B cell (primary cell): ENCODE results near the gene UNC119. TPM values are rescaled to one million over a fixed set of nuclear protein-coding genes. Genes with fewer than 3 reads are reported as not detected.

ENCODE experiments used
- ATAC-seq: fragments of 200-7000 bp; cut with Tn5 transposase; one replicate; pipeline ENCODE4 v1.10.0; 2021; ENCODE audit warnings: low read depth, mild to moderate bottlenecking, moderate number of reproducible peaks, moderate library complexity
- CTCF ChIA-PET: fragments of 350-600 bp; sonication (Branson Sonifier 250); formaldehyde crosslinking; loops from one replicate; lab custom pipeline; 2021; ENCODE audit warnings: antibody characterized with exemption, inconsistent platforms; lab: Charles Lee
- POLR2A ChIA-PET: fragments of 350-600 bp; sonication (Branson Sonifier 250); formaldehyde crosslinking; loops from one replicate; lab custom pipeline; 2021; ENCODE audit warnings: antibody characterized with exemption; lab: Charles Lee
- DNase-seq: peaks from one replicate; pipeline ENCODE4 v3.0.0; 2013
- H2AFZ ChIP-seq: 2 replicates; pipeline ENCODE4 v1.6.1; 2012; ENCODE audit warnings: mild to moderate bottlenecking, low read depth, low read length; ENCODE audit not compliant: insufficient read depth, poor library complexity, severe bottlenecking
- H3K27ac ChIP-seq, 2 donors: 1 replicate in 1 of 2; 2 replicates in 1 of 2; pipeline ENCODE4 v1.5.1; 2012 to 2013; ENCODE audit warnings: low read length in 2 of 2, mild to moderate bottlenecking in 2 of 2, moderate library complexity in 1 of 2
- H3K27me3 ChIP-seq, 4 experiments: fragments of 200-600 bp in 1 of 4; sonication (generic) in 1 of 4; replicated peaks in 1 of 4; 1 replicate in 2 of 4; 2 replicates in 2 of 4; pipeline versions ENCODE4 v1.6.1 to v1.7.0; 2013 to 2016; ENCODE audit warnings: low read length in 3 of 4, mild to moderate bottlenecking in 2 of 4, mixed read lengths in 1 of 4, moderate library complexity in 1 of 4; ENCODE audit not compliant: insufficient read depth in 4 of 4, control insufficient read depth in 3 of 4; ENCODE audit errors: control extremely low read depth in 1 of 4
- H3K36me3 ChIP-seq, 2 experiments: replicated peaks in 1 of 2; 1 replicate in 1 of 2; 2 replicates in 1 of 2; pipeline versions ENCODE4 v1.6.1 to v1.7.1; 2013; ENCODE audit warnings: low read length in 1 of 2; ENCODE audit not compliant: insufficient read depth in 2 of 2, control insufficient read depth in 1 of 2; ENCODE audit errors: control extremely low read depth in 1 of 2, extremely low read depth in 1 of 2
- H3K4me1 ChIP-seq, 2 donors: fragments of 200-600 bp in 1 of 2; sonication (generic) in 1 of 2; 1 replicate in 1 of 2; 2 replicates in 1 of 2; pipeline versions ENCODE4 v1.5.1 to v1.6.1; 2013 to 2017; ENCODE audit warnings: low read length in 2 of 2; ENCODE audit not compliant: control insufficient read depth in 2 of 2, insufficient read depth in 2 of 2
- H3K4me2 ChIP-seq: replicated peaks from 2 replicates; pipeline ENCODE3; 2012; ENCODE audit warnings: mild to moderate bottlenecking, low read depth, low read length; ENCODE audit not compliant: poor library complexity, severe bottlenecking
- H3K4me3 ChIP-seq, 5 experiments: fragments of 200-600 bp in 1 of 5; sonication (generic) in 1 of 5; 1 replicate in 3 of 5; 2 replicates in 2 of 5; pipeline versions ENCODE4 v1.5.1 to v1.7.0; 2011 to 2016; ENCODE audit warnings: low read length in 4 of 5, mild to moderate bottlenecking in 4 of 5, low read depth in 2 of 5, control low read depth in 1 of 5, moderate library complexity in 1 of 5; ENCODE audit not compliant: insufficient read depth in 1 of 5; ENCODE audit errors: control extremely low read depth in 1 of 5, extremely low read depth in 1 of 5
- H3K79me2 ChIP-seq: fragments of 200-600 bp; sonication (generic); one replicate; pipeline ENCODE4 v1.6.0; 2016; ENCODE audit warnings: low read length; ENCODE audit not compliant: control insufficient read depth, insufficient read depth
- H3K9ac ChIP-seq: fragments of 200-600 bp; sonication (generic); 2 replicates; pipeline ENCODE4 v1.6.1; 2017; ENCODE audit warnings: mild to moderate bottlenecking, low read length, moderate library complexity
- H3K9me3 ChIP-seq, 3 donors: one replicate each; pipeline versions ENCODE4 v1.6.1 to v1.7.1; 2013; ENCODE audit warnings: low read length in 2 of 3; ENCODE audit not compliant: control insufficient read depth in 2 of 3, insufficient read depth in 1 of 3; ENCODE audit errors: control extremely low read depth in 1 of 3
- H4K20me1 ChIP-seq: 2 replicates; pipeline ENCODE4 v1.6.0; 2012; ENCODE audit warnings: mild to moderate bottlenecking, low read length; ENCODE audit not compliant: insufficient read depth, control insufficient read depth, poor library complexity, severe bottlenecking
- H3K27ac Mint-ChIP-seq: one replicate; pipeline ENCODE4 v1.8.0; 2021; ENCODE audit warnings: mixed read lengths
- H3K27me3 Mint-ChIP-seq: one replicate; pipeline ENCODE4 v1.8.0; 2021; ENCODE audit warnings: mixed read lengths
- H3K4me1 Mint-ChIP-seq: one replicate; pipeline ENCODE4 v1.8.0; 2021; ENCODE audit warnings: mixed read lengths
- H3K4me3 Mint-ChIP-seq: one replicate; pipeline ENCODE4 v1.8.0; 2021; ENCODE audit warnings: mixed read lengths
- H3K9me3 Mint-ChIP-seq: one replicate; pipeline ENCODE4 v1.8.0; 2022; ENCODE audit warnings: mixed read lengths; ENCODE audit not compliant: insufficient read depth
- EZH2 ChIP-seq: IDR thresholded peaks from 2 replicates; pipeline ENCODE4 v1.6.1; 2012; ENCODE audit warnings: borderline replicate concordance, low read depth, mild to moderate bottlenecking, moderate library complexity, low read length; ENCODE audit not compliant: insufficient read depth, poor library complexity, severe bottlenecking
- WGBS: methylation state at CpG from one replicate; pipeline ENCODE4 v1.1.5; 2013; ENCODE audit warnings: missing lambda C conversion rate; ENCODE audit not compliant: insufficient coverage; 5-methylcytosine and 5-hydroxymethylcytosine counted together
- intact Hi-C: fragments of 100-400 bp; cut with micrococcal nuclease; formaldehyde crosslinking; loops from one replicate; pipeline ENCODE4 v1.10.0; 2022
- polyA plus RNA-seq: library from polyadenylated mRNA; depleted of rRNA; stranded (reverse); fragments of >200 nt; gene quantifications from 2 replicates; pipeline ENCODE4 v1.2.3, GENCODE V29; 2012
- total RNA-seq, 2 donors: library from RNA; stranded (reverse); fragments of 120-200 nt in 1 of 2; gene quantifications; 1 replicate in 1 of 2; 2 replicates in 1 of 2; pipeline versions ENCODE4 v1.2.3 to v1.2.4, GENCODE V29; 2013 to 2022
- TF ChIP-seq, protein P1 (sequence below): fragments of 200-600 bp; IDR thresholded peaks from one replicate; pipeline ENCODE4 v1.8.0; 2022; ENCODE audit warnings: antibody characterized with exemption, mild to moderate bottlenecking

The UNC119 gene
- total and polyA plus RNA-seq, 2 donors (not counting 1 experiment from before 2014, with no cell fraction given) = 75.3 to 174 TPM

- POLR2A ChIA-PET = no interaction called here
- CTCF ChIA-PET = interaction anchor here (0.8 to 15.2 kb wide), 3 partner anchors 9 to 117 kb away, joined by 3 to 220 read pairs (median 8); partner anchors contain the start of gene RSKR
- DNase-seq (no peak), ATAC-seq (no peak)
- Histone ChIP-seq H3K27me3 (no peaks in the 10 kb centered on the region), H3K4me3 (no peak overlapping the region), H3K36me3 (no peaks in the 10 kb centered on the region), H3K9me3 (no peaks in the 10 kb centered on the region), H3K4me2 (no peak overlapping the region), H3K4me1 (peaks cover 8 to 13% of the 10 kb centered on the region in 2 donors), H2AFZ (no peak overlapping the region), H4K20me1 (no peaks in the 10 kb centered on the region), H3K27ac (no peak overlapping the region), H3K9ac (no peak overlapping the region), H3K79me2 (no peaks in the 10 kb centered on the region)
- no peak overlapping the region for H3K27ac Mint-ChIP-seq
- WGBS = 95% methylated on average over 7 of the region's 9 CpGs
- no peak for TF ChIP-seq EZH2
- TF ChIP-seq, protein P1, sequence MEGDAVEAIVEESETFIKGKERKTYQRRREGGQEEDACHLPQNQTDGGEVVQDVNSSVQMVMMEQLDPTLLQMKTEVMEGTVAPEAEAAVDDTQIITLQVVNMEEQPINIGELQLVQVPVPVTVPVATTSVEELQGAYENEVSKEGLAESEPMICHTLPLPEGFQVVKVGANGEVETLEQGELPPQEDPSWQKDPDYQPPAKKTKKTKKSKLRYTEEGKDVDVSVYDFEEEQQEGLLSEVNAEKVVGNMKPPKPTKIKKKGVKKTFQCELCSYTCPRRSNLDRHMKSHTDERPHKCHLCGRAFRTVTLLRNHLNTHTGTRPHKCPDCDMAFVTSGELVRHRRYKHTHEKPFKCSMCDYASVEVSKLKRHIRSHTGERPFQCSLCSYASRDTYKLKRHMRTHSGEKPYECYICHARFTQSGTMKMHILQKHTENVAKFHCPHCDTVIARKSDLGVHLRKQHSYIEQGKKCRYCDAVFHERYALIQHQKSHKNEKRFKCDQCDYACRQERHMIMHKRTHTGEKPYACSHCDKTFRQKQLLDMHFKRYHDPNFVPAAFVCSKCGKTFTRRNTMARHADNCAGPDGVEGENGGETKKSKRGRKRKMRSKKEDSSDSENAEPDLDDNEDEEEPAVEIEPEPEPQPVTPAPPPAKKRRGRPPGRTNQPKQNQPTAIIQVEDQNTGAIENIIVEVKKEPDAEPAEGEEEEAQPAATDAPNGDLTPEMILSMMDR = no peak
- intact Hi-C loops = no loop called here
- no peaks in the 10 kb centered on the region for H3K27me3 Mint-ChIP-seq
- H3K9me3 Mint-ChIP-seq = no peaks in the 10 kb centered on the region
- no peak overlapping the region for H3K4me3 Mint-ChIP-seq
- peaks cover 17% of the 10 kb centered on the region for H3K4me1 Mint-ChIP-seq
Observed at GRCh38 chr17:28499364-28499664, 53.1 kb downstream of the UNC119 start.

DNA sequence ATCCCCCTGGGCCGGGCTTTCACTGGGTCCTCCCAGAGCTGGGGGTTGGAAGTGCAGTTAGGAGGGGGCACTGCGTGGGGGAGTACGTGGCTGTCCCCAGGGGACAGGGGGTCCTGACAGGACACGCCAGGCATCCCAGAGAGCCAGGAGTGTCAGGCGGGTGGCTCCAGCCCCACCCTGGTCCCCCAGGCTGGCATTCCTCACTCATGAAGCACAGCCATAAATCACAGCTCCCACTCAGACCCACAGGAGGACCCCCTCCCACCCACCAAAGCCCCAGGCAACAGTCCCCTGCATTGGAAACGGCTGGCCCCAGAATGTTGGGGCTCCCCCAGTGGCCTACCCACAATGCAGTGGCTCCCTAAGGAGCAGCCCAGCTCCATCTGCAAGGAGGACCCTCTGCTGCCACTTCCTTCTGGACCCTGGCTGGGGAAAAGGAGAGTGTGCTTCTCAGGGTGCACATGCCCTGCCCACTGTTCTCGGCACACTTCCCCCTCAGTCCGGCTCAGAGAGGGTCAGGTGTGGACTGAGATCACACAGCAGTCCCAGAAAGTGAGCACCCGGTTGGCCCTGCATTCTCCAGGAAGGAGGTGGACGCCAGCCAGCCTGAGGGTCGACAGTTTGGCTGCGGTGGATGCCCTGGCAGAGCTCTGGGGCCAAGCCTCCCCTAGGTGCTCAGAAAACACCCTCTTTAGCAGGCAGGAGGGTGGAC is 53.6 kb downstream of the UNC119 start:
- intact Hi-C loops = no loop called here
- no peak for DNase-seq
- no peak overlapping the region for H3K9ac ChIP-seq
- no peak for ATAC-seq
- H3K9me3 ChIP-seq = no peaks in the 10 kb centered on the region
- no peaks in the 10 kb centered on the region for H3K9me3 Mint-ChIP-seq
- no peaks in the 10 kb centered on the region for H3K79me2 ChIP-seq
- H2AFZ ChIP-seq = no peak overlapping the region
- peaks cover 8 to 13% of the 10 kb centered on the region in 2 donors for H3K4me1 ChIP-seq
- no peaks in the 10 kb centered on the region for H3K27me3 Mint-ChIP-seq
- TF ChIP-seq, protein P1 = no peak
- no peak for TF ChIP-seq EZH2
- no peak overlapping the region for H3K27ac Mint-ChIP-seq
- H3K36me3 ChIP-seq = no peaks in the 10 kb centered on the region
- H3K4me1 Mint-ChIP-seq = peaks cover 17% of the 10 kb centered on the region
- no peaks in the 10 kb centered on the region for H3K27me3 ChIP-seq
- H3K4me2 ChIP-seq = no peak overlapping the region
- whole genome bisulfite sequencing = 80% methylated on average over 12 of the region's 12 CpGs
- no peaks in the 10 kb centered on the region for H4K20me1 ChIP-seq
- H3K27ac ChIP-seq = no peak overlapping the region
- ChIA-PET POLR2A (no interaction called here), CTCF (interaction anchor here (0.5 to 15.2 kb wide), 2 partner anchors 42 to 117 kb away, joined by 4 to 220 read pairs; partner anchors contain the start of gene RSKR)
- H3K4me3 ChIP-seq = no peak overlapping the region
- no peak overlapping the region for H3K4me3 Mint-ChIP-seq
